Raji (cell line): ENCODE measurements around the gene ZNF180.

Experiments
- POLR2A ChIP-seq: IDR thresholded peaks from 2 replicates; pipeline ENCODE4 v1.6.1; 2011; ENCODE audit warnings: low read depth, low read length, control low read depth; ENCODE audit not compliant: insufficient read depth

Gene ZNF180

GRCh38 chr19:44512326-44513298, 12.3 kb upstream of the ZNF180 start:
- no peak for TF ChIP-seq POLR2A

- TF ChIP-seq POLR2A: no peak
Measured at GRCh38 chr19:44509478-44509877, 9.2 kb upstream of the ZNF180 start.

- no peak for TF ChIP-seq POLR2A
Measured at GRCh38 chr19:44499559-44499958, 763 bp downstream of the ZNF180 start.

GRCh38 chr19:44498988-44499387, 1.3 kb downstream of the ZNF180 start:
- TF ChIP-seq POLR2A: no peak

GRCh38 chr19:44496711-44497110, 3.6 kb downstream of the ZNF180 start:
- TF ChIP-seq POLR2A: no peak

GRCh38 chr19:44476559-44477408, 23.5 kb downstream of the ZNF180 start:
- TF ChIP-seq POLR2A: no peak

GRCh38 chr19:44455100-44455499, 45.2 kb downstream of the ZNF180 start:
- TF ChIP-seq POLR2A: no peak

GRCh38 chr19:44452367-44452766, 48.0 kb downstream of the ZNF180 start:
- TF ChIP-seq POLR2A: no peak

- TF ChIP-seq POLR2A: no peak
Measured at GRCh38 chr19:44451687-44452086, 48.6 kb downstream of the ZNF180 start.

GRCh38 chr19:44447916-44448674, 52.2 kb downstream of the ZNF180 start, which contains the start of gene ZNF229:
Gene ZNF229 (minus strand): TSS chr19:44448472. CDS start chr19:44442847, 5,625 bp downstream.
- TF ChIP-seq POLR2A: no peak

- no peak for TF ChIP-seq POLR2A
Measured at GRCh38 chr19:44438441-44438840, 61.9 kb downstream of the ZNF180 start.

GRCh38 chr19:44435441-44435840, 64.9 kb downstream of the ZNF180 start:
- TF ChIP-seq POLR2A: no peak

- TF ChIP-seq POLR2A: no peak
Measured at GRCh38 chr19:44430956-44431355, 69.4 kb downstream of the ZNF180 start.
